RCC 7860 (cell line): Measurements from ENCODE around the gene UBE2H.
"Not testable (repeated sequence)": the region's sequence is repeated elsewhere in the genome, so short reads cannot be mapped to it uniquely, and the experiment has no call there.

Experiments used
- DNase-seq: peaks from one replicate; pipeline ENCODE4 v3.0.0-alpha.2; 2015; ENCODE audit warnings: low spot score
- FAIRE-seq: peaks from 2 replicates; lab custom pipeline; 2012; peaks lifted over from hg19 to GRCh38; lab: Jason Lieb, UNC

Gene UBE2H

DNA sequence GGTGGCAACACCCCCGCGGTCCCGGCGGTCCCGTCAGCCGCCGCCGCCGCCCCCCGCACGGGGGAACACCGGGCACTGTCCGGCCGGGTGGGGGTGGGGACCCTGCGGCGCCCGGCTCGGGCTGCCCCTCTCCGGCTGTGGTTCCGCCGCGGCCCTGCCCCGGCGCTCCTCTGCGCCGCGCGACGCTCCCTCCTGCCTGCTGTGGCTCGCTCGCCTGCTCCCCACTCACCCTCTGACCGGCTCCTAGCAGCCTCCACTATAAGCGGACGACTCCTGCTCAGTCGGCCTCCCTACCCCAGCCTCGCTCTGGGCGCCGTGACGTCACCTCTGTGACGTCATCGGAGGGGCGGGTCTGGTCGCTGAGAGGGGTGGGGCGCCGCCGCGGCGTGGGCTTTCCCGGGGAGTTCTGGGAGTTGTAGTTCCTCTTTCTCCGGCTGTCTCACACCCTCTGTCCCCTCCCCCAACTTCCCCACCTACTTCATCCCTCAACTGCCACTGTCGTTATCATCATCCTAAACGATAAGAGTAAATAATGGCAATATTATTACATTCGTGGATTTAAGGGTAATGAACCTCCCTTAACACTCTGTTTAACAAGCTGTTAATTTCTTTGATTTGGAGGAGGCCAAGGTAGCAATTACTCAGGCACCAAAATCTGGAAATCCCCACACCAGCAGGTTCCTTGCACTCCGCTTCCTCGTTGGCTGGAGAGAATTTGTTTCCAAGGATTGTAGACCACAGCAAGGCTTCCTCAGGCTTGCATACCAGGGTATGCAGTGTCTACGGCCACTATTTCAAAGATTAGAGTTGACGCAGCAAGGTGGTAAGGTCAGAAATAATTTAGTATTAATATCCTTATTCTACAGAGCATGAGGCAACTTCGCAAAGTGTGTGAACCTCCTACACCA is at the start of gene UBE2H:
Gene UBE2H (minus strand): TSS at position 308 of the 908 bp plus-strand sequence. CDS start 405 bp downstream, outside the sequence.
- peak; percentile 89 for DNase-seq
- FAIRE-seq: peak; percentile 52

DNA sequence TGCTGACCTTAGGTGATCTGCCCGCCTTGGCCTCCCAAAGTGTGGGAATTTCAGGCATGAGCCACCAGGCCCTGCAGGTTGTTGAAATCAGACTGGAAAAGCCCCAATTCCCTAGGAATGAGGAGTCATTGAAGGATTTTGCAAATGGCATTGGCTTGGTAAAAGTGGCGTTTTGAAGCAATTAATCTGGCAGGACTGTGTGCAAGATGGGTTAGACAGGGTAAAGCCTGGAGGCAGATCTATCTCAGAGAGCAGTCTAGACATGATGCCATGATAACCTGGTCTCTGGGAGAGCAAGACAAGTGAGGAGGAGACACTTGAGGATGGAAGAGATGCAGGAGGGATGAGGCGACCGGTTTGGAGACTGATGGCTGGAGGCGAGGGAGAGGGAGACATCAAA is 45.7 kb upstream of the UBE2H start:
- no peak for DNase-seq
- FAIRE-seq: no peak

DNA sequence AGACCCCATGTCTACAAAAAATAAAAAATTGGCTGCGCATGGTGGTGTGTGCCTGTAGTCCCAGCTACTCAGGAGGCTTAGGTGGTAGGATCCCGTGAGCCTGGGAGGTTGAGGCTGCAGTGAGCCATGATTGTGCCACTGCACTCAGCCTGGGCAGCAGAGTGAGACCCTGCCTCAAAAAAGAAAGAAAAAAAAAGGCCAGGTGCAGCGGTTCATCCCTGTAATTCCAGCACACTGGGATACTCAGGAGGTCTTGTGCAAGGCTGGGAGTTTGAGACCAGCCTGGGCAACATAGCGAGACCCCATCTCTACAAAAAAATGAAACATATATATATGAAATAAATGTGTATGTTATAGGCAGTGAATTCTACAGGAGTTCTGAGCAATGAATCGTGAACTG is 44.5 kb upstream of the UBE2H start:
- FAIRE-seq (no peak), DNase-seq (no peak)

- no peak for DNase-seq
- no peak for FAIRE-seq
These were observed 40.5 kb upstream of the UBE2H start for GRCh38 chr7:129993275-129993674.

DNA sequence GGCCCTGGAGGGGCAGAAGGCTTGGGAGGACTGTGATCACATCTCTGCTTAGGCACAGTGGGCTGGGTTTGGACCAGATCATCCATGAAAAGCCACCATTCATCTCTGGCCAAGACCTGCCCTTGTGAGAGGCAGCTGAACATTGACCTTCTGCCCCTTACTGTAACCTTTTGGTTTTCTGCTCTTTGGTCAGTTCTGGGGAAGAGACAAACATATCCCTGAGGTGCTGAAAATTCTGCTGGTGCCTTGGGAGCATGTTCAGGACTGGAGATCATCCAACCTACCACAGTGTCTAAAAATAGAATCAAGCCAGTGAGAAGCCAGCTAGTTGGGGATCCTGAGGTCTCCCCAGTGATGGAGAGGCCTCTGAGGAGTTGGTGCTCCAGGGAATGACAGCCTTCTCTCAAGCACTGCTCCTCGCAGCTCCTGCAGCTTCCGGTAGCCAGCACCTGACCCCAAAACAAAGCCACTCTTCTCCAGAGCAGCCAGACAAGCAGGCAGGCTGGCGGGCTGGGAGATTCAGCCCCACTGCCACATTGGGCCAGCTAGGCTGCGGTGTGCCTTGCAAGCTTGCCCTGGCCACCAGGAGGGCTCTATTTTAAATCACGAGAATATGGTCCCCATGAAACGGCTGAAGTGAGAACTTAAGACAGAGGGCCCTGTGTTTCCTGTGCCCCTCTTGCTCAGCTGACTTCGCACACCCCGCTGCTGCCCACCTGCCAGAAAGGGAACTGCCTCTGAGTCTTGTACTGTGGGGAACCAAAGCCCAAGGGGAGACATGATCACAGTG is 37.8 kb upstream of the UBE2H start:
- no peak for FAIRE-seq
- DNase-seq: no peak

DNA sequence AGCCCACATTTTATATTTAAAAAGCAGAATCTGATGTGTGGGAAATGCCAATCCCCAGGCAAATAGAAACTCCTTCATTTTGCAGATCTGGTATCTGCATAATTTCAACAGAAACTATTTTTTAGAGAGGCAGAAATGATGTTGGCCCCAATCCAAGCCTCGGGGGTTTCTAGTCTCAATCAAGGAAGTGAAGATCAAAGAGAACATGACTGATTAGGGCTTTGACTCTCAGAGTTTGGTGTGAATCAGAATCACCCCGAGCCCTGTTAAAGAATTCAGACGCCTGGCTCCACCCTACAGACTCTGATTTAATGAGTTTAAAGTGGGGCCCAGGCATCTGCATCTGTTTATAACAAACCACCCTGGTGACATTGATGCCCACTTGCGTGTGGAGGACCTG is 36.7 kb upstream of the UBE2H start:
- FAIRE-seq (no peak), DNase-seq (no peak)

- DNase-seq (peak; percentile 70), FAIRE-seq (peak; percentile 81)
These were observed 33.8 kb upstream of the UBE2H start for GRCh38 chr7:129986600-129986999.

- FAIRE-seq: no peak
These were observed 27.9 kb upstream of the UBE2H start for GRCh38 chr7:129980667-129981066.

GRCh38 chr7:129975309-129975708 is 22.5 kb upstream of the UBE2H start:
- DNase-seq (no peak), FAIRE-seq (no peak)

More at GRCh38 chr7:129980667-129981066, 27.9 kb upstream of the UBE2H start:
- DNase-seq: no peak

- no peak for DNase-seq
- FAIRE-seq: no peak
These were observed 18.1 kb upstream of the UBE2H start for GRCh38 chr7:129970816-129971215.

GRCh38 chr7:129969881-129970446 is 17.2 kb upstream of the UBE2H start:
- peak; percentile 77 for FAIRE-seq
- DNase-seq: peak; percentile 99

DNA sequence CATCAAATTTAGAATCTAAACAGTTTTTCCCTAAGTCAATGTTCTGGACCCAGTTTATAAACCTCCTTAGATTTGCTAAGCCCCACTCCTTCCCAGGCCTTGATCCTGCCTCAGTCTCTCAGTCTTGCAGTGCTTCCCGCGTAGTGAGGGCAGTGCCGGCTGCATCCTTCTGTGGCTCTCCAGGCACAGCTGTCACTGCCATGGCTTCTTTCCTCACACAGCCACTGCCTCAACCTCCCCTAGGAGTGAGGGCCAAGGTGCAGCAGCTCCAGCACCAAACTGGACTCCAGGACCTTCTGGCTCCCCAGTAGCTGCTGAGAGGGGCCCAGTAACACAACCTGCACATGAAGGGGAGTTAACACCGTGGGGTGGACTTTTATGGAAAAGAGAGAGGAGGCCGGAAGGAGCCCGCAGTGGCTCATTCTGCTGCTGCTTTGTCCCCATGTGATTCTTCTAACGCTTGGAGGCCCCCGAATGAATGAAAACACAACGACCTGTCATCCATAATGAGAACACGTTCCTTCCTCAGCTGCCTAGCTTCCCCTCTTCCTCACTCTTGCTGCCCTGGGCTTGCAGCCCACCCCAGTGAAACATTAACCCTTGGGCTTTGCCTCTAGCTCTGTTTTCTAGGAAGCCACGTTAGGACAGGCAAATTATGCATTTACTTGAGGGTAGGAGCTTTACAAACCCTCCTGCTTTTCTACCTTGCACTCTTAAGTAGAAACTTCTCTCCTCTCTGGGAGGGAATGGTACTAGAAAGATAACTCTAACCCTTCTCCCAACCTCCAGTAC is 16.0 kb upstream of the UBE2H start:
- no peak for FAIRE-seq
- DNase-seq: no peak

GRCh38 chr7:129960204-129960475 is 7.4 kb upstream of the UBE2H start:
- FAIRE-seq, DNase-seq: not testable (repeated sequence)

DNA sequence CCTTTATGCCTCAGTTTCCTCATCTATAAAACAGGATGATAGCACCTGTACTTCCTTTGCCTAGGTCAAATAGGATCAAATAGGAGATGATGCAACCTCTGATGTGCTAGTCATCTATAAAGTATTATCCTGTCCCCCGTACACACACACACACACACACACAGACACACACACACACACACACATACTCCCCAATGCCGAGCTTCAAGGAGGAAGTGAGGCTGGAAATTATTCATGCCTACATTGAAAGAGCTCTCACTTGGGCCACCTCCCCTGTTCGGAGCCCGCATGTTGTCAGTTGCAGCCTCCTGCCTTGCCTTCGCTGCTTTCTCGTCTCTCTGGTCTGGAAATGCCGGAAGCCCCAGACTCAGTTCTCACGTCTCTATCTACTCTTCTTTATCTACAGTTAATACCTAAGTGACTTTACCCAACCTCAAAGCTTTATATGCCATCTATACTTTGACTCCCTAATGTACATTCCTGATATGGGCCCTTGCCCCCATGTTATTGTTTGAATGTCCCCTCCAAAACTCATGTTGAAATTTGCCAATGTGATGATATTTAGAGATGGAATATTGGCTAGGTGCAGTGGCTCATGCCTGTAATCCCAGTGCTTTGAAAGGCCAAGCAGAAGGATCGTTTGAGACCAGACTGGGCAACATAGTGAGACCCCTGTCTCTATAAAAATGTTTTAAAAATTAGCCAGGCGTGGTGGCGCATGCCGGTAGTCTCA is 6.9 kb upstream of the UBE2H start:
- no peak for FAIRE-seq
- DNase-seq: no peak

DNA sequence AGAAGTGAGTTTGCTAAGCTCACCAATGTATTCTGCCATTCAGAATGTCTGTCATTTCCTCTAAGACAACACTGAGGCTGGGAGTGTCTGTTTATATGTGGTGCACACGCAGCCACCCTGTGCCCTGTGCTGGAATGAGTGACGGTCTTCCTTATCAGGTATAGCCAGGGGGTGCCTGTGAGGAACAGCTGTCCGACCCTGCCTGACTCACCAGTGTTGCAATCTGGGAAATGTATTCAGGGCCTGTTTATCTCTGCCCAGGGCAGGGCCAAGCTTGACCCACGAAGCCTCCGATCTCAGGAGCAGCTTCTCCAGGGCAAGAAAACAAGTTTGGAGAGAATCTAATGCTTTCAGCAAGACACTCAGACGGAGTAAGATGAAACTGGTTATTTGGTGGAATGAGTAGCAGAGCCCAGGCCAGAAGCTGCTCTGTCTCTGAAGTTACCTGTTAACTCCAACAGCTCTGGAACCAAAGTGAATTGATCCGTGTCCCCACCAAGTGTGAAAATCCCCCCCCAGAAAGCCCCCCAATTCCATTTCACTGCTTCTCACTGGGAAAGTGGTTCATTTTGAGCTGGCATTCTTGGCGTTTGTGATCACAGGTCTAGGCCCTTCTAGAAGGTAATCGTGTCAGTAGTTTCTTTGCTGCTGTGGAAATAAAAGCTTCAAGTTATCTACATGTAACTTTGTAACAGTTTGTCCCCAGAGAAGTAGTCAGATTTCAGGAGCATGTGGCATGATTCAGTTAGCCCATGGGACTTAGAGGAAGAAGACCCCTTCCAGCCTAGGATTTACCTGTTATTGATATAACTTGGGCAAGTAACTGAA is 6.1 kb upstream of the UBE2H start:
- FAIRE-seq (peak; percentile 68), DNase-seq (peak; percentile 94)

DNA sequence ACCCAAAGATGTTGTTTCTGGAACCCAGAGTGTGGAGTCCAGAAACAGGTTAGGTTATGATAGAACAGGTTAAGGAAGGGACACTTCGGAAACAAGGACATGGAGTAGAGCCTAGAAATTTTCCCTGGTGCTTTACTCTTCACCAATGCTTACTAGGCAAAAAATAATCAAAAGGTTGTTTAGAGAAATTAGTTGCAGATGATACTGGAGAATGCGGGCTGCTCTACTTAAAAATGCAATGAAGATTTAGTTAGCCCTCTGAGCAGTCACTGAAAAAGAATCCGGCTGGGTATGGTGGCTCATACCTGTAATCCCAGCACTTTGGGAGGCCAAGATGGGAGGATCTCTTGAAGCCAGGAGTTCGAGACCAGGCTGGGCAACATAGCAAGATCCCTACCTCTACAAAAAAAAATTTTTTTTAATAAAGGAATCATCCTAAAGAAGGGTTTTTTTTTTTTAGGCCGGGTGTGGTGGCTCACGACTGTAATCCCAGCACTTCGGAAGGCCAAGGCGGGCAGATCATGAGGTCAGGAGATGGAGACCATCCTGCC is 3.3 kb upstream of the UBE2H start:
- DNase-seq (no peak), FAIRE-seq (no peak)

GRCh38 chr7:129952086-129952652 is 591 bp downstream of the UBE2H start:
- DNase-seq: no peak
- FAIRE-seq: no peak

- no peak for FAIRE-seq
- no peak for DNase-seq
These were observed 1.3 kb downstream of the UBE2H start for GRCh38 chr7:129951226-129952085.
